ENCODE results near the gene IRGC.

The IRGC gene

GRCh38 chr19:43725468-43725867 is 9.6 kb downstream of the IRGC start:
- DNase-seq (ENCODE audit: low read depth) = no peak

- no peak for DNase-seq (ENCODE audit: low read depth)
Measured at GRCh38 chr19:43726736-43727592, 11.1 kb downstream of the IRGC start.

- DNase-seq (ENCODE audit: low read depth) = no peak
Measured at GRCh38 chr19:43727593-43727853, 11.6 kb downstream of the IRGC start.

GRCh38 chr19:43729919-43730318 is 14.0 kb downstream of the IRGC start:
- no peak for DNase-seq (ENCODE audit: low read depth)

- no peak for DNase-seq (ENCODE audit: low read depth)
Measured at GRCh38 chr19:43731346-43731745, 15.5 kb downstream of the IRGC start.

- DNase-seq (ENCODE audit: low read depth) = no peak
Measured at GRCh38 chr19:43731846-43732245, 16.0 kb downstream of the IRGC start.

- no peak for DNase-seq (ENCODE audit: low read depth)
Measured at GRCh38 chr19:43735013-43735412, 19.1 kb downstream of the IRGC start.

GRCh38 chr19:43735957-43736356 is 20.1 kb downstream of the IRGC start:
- DNase-seq (ENCODE audit: low read depth) = no peak

GRCh38 chr19:43738780-43739211 is 22.9 kb downstream of the IRGC start:
- DNase-seq (ENCODE audit: low read depth) = no peak

- DNase-seq (ENCODE audit: low read depth) = no peak
Measured at GRCh38 chr19:43739439-43740235, 23.8 kb downstream of the IRGC start.

GRCh38 chr19:43741075-43741825 is 25.4 kb downstream of the IRGC start:
- no peak for DNase-seq (ENCODE audit: low read depth)

GRCh38 chr19:43743059-43743458 is 27.2 kb downstream of the IRGC start:
- no peak for DNase-seq (ENCODE audit: low read depth)

- peak; percentile 23 for DNase-seq (ENCODE audit: low read depth)
Measured at GRCh38 chr19:43747557-43748204, 31.8 kb downstream of the IRGC start.

- no peak for DNase-seq (ENCODE audit: low read depth)
Measured at GRCh38 chr19:43748205-43748594, 32.3 kb downstream of the IRGC start.

GRCh38 chr19:43748685-43749084 is 32.8 kb downstream of the IRGC start:
- DNase-seq (ENCODE audit: low read depth) = no peak

GRCh38 chr19:43749152-43749551 is 33.3 kb downstream of the IRGC start:
- DNase-seq (ENCODE audit: low read depth) = no peak

- DNase-seq (ENCODE audit: low read depth) = no peak
Measured at GRCh38 chr19:43749898-43750297, 34.0 kb downstream of the IRGC start.

- no peak for DNase-seq (ENCODE audit: low read depth)
Measured at GRCh38 chr19:43751466-43752220, 35.8 kb downstream of the IRGC start.

- no peak for DNase-seq (ENCODE audit: low read depth)
Measured at GRCh38 chr19:43752287-43752875, 36.5 kb downstream of the IRGC start.

GRCh38 chr19:43754253-43754502 is 38.3 kb downstream of the IRGC start:
- peak; percentile 2 for DNase-seq (ENCODE audit: low read depth)

- peak; percentile 97 for DNase-seq (ENCODE audit: low read depth)
Measured at GRCh38 chr19:43754503-43755255, 38.8 kb downstream of the IRGC start, which contains the start of gene SMG9. Gene SMG9 (minus strand): TSS chr19:43754962. CDS start chr19:43750741, 4,221 bp downstream.

Measured in T-helper 22 cell (primary cell).